HepG2 (cell line): ENCODE data around the gene SYMPK. TPM values are rescaled to one million over a fixed set of nuclear protein-coding genes. Genes with fewer than 3 reads are reported as not detected.

Experiments
- CTCF ChIP-seq: sonication (generic); formaldehyde crosslinking; IDR thresholded peaks from 2 replicates; pipeline ENCODE4 v1.5.0; 2020; ENCODE audit warnings: mild to moderate bottlenecking, missing genetic modification reagents, moderate library complexity
- DR1 ChIP-seq: sonication (generic); formaldehyde crosslinking; IDR thresholded peaks from 2 replicates; pipeline ENCODE4 v1.8.0; 2021; ENCODE audit warnings: mild to moderate bottlenecking, missing genetic modification reagents, inconsistent platforms
- GABPB1 ChIP-seq: IDR thresholded peaks from 2 replicates; pipeline ENCODE4 v1.6.1; 2016; ENCODE audit warnings: mild to moderate bottlenecking, missing genetic modification reagents, moderate library complexity, missing compliant biosample characterization
- HINFP ChIP-seq: sonication (generic); formaldehyde crosslinking; IDR thresholded peaks from 2 replicates; pipeline ENCODE4 v1.4.0; 2020; ENCODE audit warnings: low read depth, mild to moderate bottlenecking, missing genetic modification reagents
- MXD4 ChIP-seq: IDR thresholded peaks from 2 replicates; pipeline ENCODE4 v1.6.1; 2016; ENCODE audit warnings: mild to moderate bottlenecking, missing biosample characterization, missing genetic modification reagents
- NFYB ChIP-seq: sonication (generic); formaldehyde crosslinking; IDR thresholded peaks from 2 replicates; pipeline ENCODE4 v1.4.0; 2020; ENCODE audit warnings: missing genetic modification reagents
- SOX6 ChIP-seq, 2 experiments: fragments of 450-650 bp in 1 of 2; sonication (generic) in 1 of 2; formaldehyde crosslinking in 1 of 2; IDR thresholded peaks; 2 replicates each; pipeline versions ENCODE4 v1.4.0 to v1.6.1; 2017 to 2020; ENCODE audit warnings: antibody characterized with exemption in 1 of 2, mild to moderate bottlenecking in 1 of 2, missing genetic modification reagents in 1 of 2
- TFAP4 ChIP-seq: sonication (generic); IDR thresholded peaks from 2 replicates; pipeline ENCODE4 v1.6.1; 2016; ENCODE audit warnings: low read depth, borderline replicate concordance
- ZNF318 ChIP-seq: sonication (generic); formaldehyde crosslinking; IDR thresholded peaks from 2 replicates; pipeline ENCODE4 v1.4.0; 2020; ENCODE audit warnings: mild to moderate bottlenecking, missing genetic modification reagents
- ZNF33A ChIP-seq: sonication (generic); formaldehyde crosslinking; IDR thresholded peaks from 2 replicates; pipeline ENCODE4 v1.5.1; 2020; ENCODE audit warnings: missing genetic modification reagents, mild to moderate bottlenecking, moderate library complexity, borderline replicate concordance
- ZNF350 ChIP-seq: sonication (generic); formaldehyde crosslinking; IDR thresholded peaks from 2 replicates; pipeline ENCODE4 v1.4.0; 2020; ENCODE audit warnings: mild to moderate bottlenecking, low read depth, missing genetic modification reagents, borderline replicate concordance
- ZNF501 ChIP-seq: sonication (generic); formaldehyde crosslinking; IDR thresholded peaks from 2 replicates; pipeline ENCODE4 v1.5.1; 2020; ENCODE audit warnings: mild to moderate bottlenecking, moderate library complexity, missing genetic modification reagents
- ZNF547 ChIP-seq: sonication (generic); formaldehyde crosslinking; IDR thresholded peaks from 2 replicates; pipeline ENCODE4 v1.5.1; 2020; ENCODE audit warnings: mild to moderate bottlenecking, missing genetic modification reagents
- polyA plus RNA-seq, 8 experiments: library from polyadenylated mRNA; depleted of rRNA in 3 of 8; stranded (reverse) in 7 of 8; unstranded in 1 of 8; fragments of >200 nt; fragmentation: Illumina TruSeq in 4 of 8; extraction: Trizol in 4 of 8; gene quantifications; 2 replicates each; pipeline versions ENCODE4 v1.2.1 to v1.2.3, GENCODE V29; 2011 to 2016; ENCODE audit warnings: low read depth in 4 of 8, missing spikeins in 1 of 8, mixed read lengths in 1 of 8; ENCODE audit not compliant: insufficient read depth in 1 of 8
- total RNA-seq, 5 experiments: library from RNA; depleted of rRNA; stranded (reverse); fragments of >200 nt; fragmentation: Illumina TruSeq; extraction: Trizol; gene quantifications; 2 replicates each; pipeline ENCODE4 v1.2.3, GENCODE V29; 2016; ENCODE audit warnings: low read depth in 1 of 5

SYMPK gene
- total and polyA plus RNA-seq, 2 of the 13 experiments (the other 11 are each of a cell fraction or from before 2014, with no cell fraction given), result 21.9 to 55.7 TPM

- no peak for TF ChIP-seq HINFP
- TF ChIP-seq SOX6 (IDR thresholded peaks at IDR 0.05), result no peak
- TF ChIP-seq SOX6 (CRISPR knock-in tag; IDR thresholded peaks at IDR 0.05), result peak; percentile 27; the same call in 1 of the 2 replicates
- TF ChIP-seq ZNF33A (CRISPR knock-in tag), result no peak
- peak; percentile 34; the same call in 1 of the 2 replicates for TF ChIP-seq DR1 (CRISPR knock-in tag)
- TF ChIP-seq NFYB (CRISPR knock-in tag), result 0 out of 2 replicates have a peak, but pooled peaks have one; percentile 14
- TF ChIP-seq CTCF (CRISPR knock-in tag), result peak; percentile 17; the same call in 1 of the 2 replicates
- TF ChIP-seq GABPB1 (CRISPR knock-in tag), result peak; percentile 70; the same call in 1 of the 2 replicates
- peak; percentile 84 for TF ChIP-seq ZNF547 (CRISPR knock-in tag)
- no peak for TF ChIP-seq ZNF318
- peak; percentile 63; the same call in 1 of the 2 replicates for TF ChIP-seq MXD4 (CRISPR knock-in tag)
- peak; percentile 77 for TF ChIP-seq ZNF501 (CRISPR knock-in tag)
- TF ChIP-seq ZNF350 (CRISPR knock-in tag), result peak; percentile 57
- TF ChIP-seq TFAP4, result no peak
Measured at GRCh38 chr19:45902651-45903625, 40.0 kb upstream of the SYMPK start (continued).
